Stomach (tissue), 4 donors: ENCODE results near the gene ARAP3.

Experiments
- POLR2A ChIP-seq, 4 donors: fragments of 450-650 bp; IDR thresholded peaks; one replicate each; pipeline ENCODE4 v1.6.1; 2016; ENCODE audit warnings: antibody characterized with exemption in 4 of 4, control low read depth in 2 of 4, mild to moderate bottlenecking in 1 of 4, moderate library complexity in 1 of 4
- TF ChIP-seq, protein P1 (sequence below), 7 experiments: fragments of 450-650 bp in 4 of 7; fragments of 200-600 bp in 3 of 7; sonication (generic) in 3 of 7; IDR thresholded peaks; one replicate each; pipeline ENCODE4 v1.5.1; 2016 to 2019; ENCODE audit warnings: antibody characterized with exemption in 7 of 7, control low read depth in 2 of 7, mild to moderate bottlenecking in 1 of 7

DNA sequence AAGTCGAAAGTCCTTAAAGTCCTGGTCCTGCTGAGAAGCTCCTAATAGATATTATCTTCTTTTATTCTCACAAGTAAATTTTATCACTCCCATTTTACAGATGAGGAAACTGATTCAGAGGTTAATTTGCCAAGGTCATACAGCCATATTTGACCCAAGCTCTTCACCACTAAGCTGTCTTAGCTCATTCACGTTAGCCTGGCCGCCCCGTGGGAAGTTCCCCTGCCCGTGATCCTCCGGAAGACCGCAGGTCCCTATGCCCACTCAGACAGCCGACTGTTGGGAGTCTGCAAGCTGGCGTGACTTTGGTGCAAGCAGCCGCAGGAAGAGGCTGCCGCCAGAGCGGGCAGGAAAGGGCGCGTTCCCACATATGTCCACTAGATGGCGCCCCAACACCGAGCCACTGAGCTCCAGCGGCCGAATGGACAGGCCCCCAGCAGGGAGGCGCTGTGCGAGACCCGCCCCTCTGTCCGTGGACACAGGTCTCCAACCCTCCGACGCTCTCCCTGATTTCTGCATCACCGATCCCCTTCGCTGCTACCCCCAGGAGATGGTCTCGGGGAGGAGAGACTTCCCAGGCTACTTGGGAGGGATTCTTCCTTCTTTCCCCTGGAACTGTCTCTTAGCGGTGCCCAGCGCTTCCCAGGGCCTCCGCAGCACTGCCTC, 10.0 kb upstream of the ARAP3 start:
- TF ChIP-seq, protein P1, sequence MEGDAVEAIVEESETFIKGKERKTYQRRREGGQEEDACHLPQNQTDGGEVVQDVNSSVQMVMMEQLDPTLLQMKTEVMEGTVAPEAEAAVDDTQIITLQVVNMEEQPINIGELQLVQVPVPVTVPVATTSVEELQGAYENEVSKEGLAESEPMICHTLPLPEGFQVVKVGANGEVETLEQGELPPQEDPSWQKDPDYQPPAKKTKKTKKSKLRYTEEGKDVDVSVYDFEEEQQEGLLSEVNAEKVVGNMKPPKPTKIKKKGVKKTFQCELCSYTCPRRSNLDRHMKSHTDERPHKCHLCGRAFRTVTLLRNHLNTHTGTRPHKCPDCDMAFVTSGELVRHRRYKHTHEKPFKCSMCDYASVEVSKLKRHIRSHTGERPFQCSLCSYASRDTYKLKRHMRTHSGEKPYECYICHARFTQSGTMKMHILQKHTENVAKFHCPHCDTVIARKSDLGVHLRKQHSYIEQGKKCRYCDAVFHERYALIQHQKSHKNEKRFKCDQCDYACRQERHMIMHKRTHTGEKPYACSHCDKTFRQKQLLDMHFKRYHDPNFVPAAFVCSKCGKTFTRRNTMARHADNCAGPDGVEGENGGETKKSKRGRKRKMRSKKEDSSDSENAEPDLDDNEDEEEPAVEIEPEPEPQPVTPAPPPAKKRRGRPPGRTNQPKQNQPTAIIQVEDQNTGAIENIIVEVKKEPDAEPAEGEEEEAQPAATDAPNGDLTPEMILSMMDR (IDR thresholded peaks at IDR 0.05) = peak in 6 of 7 experiments; percentile 63 to 99 (median 98)
- TF ChIP-seq POLR2A (IDR thresholded peaks at IDR 0.05) = no peak
